ENCODE data around the gene CTDSP2. TPM values are rescaled to one million over a fixed set of nuclear protein-coding genes. Genes with fewer than 3 reads are reported as not detected.

CTDSP2 gene
- total RNA-seq, 1 donor from 2014 or later: 87.1 TPM

- H3K4me3 ChIP-seq (ENCODE audit: insufficient read depth, low read depth, low read length): no peak overlapping the region
- Mint-ChIP-seq H3K27me3 (ENCODE audit: low read depth, unreplicated experiment) (no peaks in the 10 kb centered on the region), H3K9me3 (ENCODE audit: unreplicated experiment) (no peaks in the 10 kb centered on the region), H3K36me3 (ENCODE audit: low read depth, unreplicated experiment) (peaks cover 2% of the 10 kb centered on the region), H3K4me3 (ENCODE audit: unreplicated experiment) (no peak overlapping the region), H3K27ac (ENCODE audit: unreplicated experiment) (no peak overlapping the region), H3K4me1 (ENCODE audit: low read depth, unreplicated experiment) (peaks cover 82% of the 10 kb centered on the region)
- H2AFZ ChIP-seq (ENCODE audit: low read depth, low read length): no peak overlapping the region
- peaks cover 2% of the 10 kb centered on the region for H3K36me3 ChIP-seq (ENCODE audit: insufficient read depth, low read length)
- no peak overlapping the region for H3K9ac ChIP-seq (ENCODE audit: low read length)
- DNase-seq (ENCODE audit: low read depth) (no peak), FAIRE-seq (no peak)
- H3K27me3 ChIP-seq (ENCODE audit: insufficient read depth, low read length): no peaks in the 10 kb centered on the region
- H3K4me2 ChIP-seq (ENCODE audit: low read length): peak overlapping the region; percentile 5
- no peaks in the 10 kb centered on the region for H3K9me3 ChIP-seq (ENCODE audit: insufficient read depth, low read depth, low read length)
- H3K79me2 ChIP-seq (ENCODE audit: insufficient read depth, low read length): peaks cover 99% of the 10 kb centered on the region
- no peak for TF ChIP-seq CTCF (IDR thresholded peaks at IDR 0.05; ENCODE audit: insufficient read depth, low read depth, low read length)
- TF ChIP-seq EZH2 (IDR thresholded peaks at IDR 0.05; ENCODE audit: insufficient read depth, low read length): no peak
- no peak overlapping the region for H3K27ac ChIP-seq (ENCODE audit: low read depth, low read length)
- H4K20me1 ChIP-seq (ENCODE audit: insufficient read depth, low read length): peaks cover 98% of the 10 kb centered on the region
- peaks cover 74% of the 10 kb centered on the region for H3K4me1 ChIP-seq (ENCODE audit: insufficient read depth, low read length)
Observed at GRCh38 chr12:57839996-57840395, 6.5 kb downstream of the CTDSP2 start.

- H3K9me3 ChIP-seq (ENCODE audit: insufficient read depth, low read depth, low read length): no peaks in the 10 kb centered on the region
- peaks cover 2% of the 10 kb centered on the region for H3K36me3 ChIP-seq (ENCODE audit: insufficient read depth, low read length)
- Mint-ChIP-seq H3K9me3 (ENCODE audit: unreplicated experiment) (no peaks in the 10 kb centered on the region), H3K4me3 (ENCODE audit: unreplicated experiment) (peak overlapping the region; percentile 14), H3K27ac (ENCODE audit: unreplicated experiment) (peak overlapping the region; percentile 26), H3K27me3 (ENCODE audit: low read depth, unreplicated experiment) (no peaks in the 10 kb centered on the region), H3K4me1 (ENCODE audit: low read depth, unreplicated experiment) (peaks cover 79% of the 10 kb centered on the region), H3K36me3 (ENCODE audit: low read depth, unreplicated experiment) (peaks cover 2% of the 10 kb centered on the region)
- H3K27me3 ChIP-seq (ENCODE audit: insufficient read depth, low read length): no peaks in the 10 kb centered on the region
- no peak overlapping the region for H3K4me3 ChIP-seq (ENCODE audit: insufficient read depth, low read depth, low read length)
- H3K79me2 ChIP-seq (ENCODE audit: insufficient read depth, low read length): peaks cover 99% of the 10 kb centered on the region
- peak overlapping the region; percentile 24 for H3K27ac ChIP-seq (ENCODE audit: low read depth, low read length)
- DNase-seq (ENCODE audit: low read depth) (no peak), FAIRE-seq (no peak)
- peaks cover 66% of the 10 kb centered on the region for H3K4me1 ChIP-seq (ENCODE audit: insufficient read depth, low read length)
- TF ChIP-seq CTCF (IDR thresholded peaks at IDR 0.05; ENCODE audit: insufficient read depth, low read depth, low read length) (no peak), EZH2 (IDR thresholded peaks at IDR 0.05; ENCODE audit: insufficient read depth, low read length) (no peak)
- peak overlapping the region; percentile 1 for H3K9ac ChIP-seq (ENCODE audit: low read length)
- no peak overlapping the region for H2AFZ ChIP-seq (ENCODE audit: low read depth, low read length)
- H4K20me1 ChIP-seq (ENCODE audit: insufficient read depth, low read length): peaks cover 97% of the 10 kb centered on the region
- H3K4me2 ChIP-seq (ENCODE audit: low read length): peak overlapping the region; percentile 59
Observed at GRCh38 chr12:57838594-57839302, 7.8 kb downstream of the CTDSP2 start.
